Omental fat pad (tissue), 4 donors: ENCODE results near the gene KPNB1. TPM values are rescaled to one million over a fixed set of nuclear protein-coding genes. Genes with fewer than 3 reads are reported as not detected.

Experiments used
- ATAC-seq: fragments of 150-250 bp; one replicate; pipeline ENCODE4 v1.9.1; 2016; ENCODE audit warnings: mild to moderate bottlenecking, moderate library complexity; ENCODE audit not compliant: low FRiP score
- DNase-seq: peaks from one replicate; pipeline ENCODE4 v3.0.0-alpha.2; 2019; ENCODE audit warnings: low spot score
- total RNA-seq, 4 donors: library from RNA; depleted of rRNA; stranded (reverse); fragments of >200 nt; gene quantifications; one replicate each; pipeline ENCODE4 v1.1.0, GENCODE V29; 2016
- TF ChIP-seq, protein P1 (sequence below), 3 donors: fragments of 450-650 bp; IDR thresholded peaks; one replicate each; pipeline ENCODE4 v1.5.1; 2016 to 2017; ENCODE audit warnings: antibody characterized with exemption in 3 of 3, mild to moderate bottlenecking in 3 of 3, moderate library complexity in 2 of 3

Gene KPNB1
- total RNA-seq, 4 donors from 2014 or later, result 193 to 335 (median 207) TPM

- ATAC-seq (peak; percentile 42), DNase-seq (no peak)
- TF ChIP-seq, protein P1, sequence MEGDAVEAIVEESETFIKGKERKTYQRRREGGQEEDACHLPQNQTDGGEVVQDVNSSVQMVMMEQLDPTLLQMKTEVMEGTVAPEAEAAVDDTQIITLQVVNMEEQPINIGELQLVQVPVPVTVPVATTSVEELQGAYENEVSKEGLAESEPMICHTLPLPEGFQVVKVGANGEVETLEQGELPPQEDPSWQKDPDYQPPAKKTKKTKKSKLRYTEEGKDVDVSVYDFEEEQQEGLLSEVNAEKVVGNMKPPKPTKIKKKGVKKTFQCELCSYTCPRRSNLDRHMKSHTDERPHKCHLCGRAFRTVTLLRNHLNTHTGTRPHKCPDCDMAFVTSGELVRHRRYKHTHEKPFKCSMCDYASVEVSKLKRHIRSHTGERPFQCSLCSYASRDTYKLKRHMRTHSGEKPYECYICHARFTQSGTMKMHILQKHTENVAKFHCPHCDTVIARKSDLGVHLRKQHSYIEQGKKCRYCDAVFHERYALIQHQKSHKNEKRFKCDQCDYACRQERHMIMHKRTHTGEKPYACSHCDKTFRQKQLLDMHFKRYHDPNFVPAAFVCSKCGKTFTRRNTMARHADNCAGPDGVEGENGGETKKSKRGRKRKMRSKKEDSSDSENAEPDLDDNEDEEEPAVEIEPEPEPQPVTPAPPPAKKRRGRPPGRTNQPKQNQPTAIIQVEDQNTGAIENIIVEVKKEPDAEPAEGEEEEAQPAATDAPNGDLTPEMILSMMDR (IDR thresholded peaks at IDR 0.05), result no peak
Observed at GRCh38 chr17:47695429-47696376, 46.0 kb downstream of the KPNB1 start.

DNA sequence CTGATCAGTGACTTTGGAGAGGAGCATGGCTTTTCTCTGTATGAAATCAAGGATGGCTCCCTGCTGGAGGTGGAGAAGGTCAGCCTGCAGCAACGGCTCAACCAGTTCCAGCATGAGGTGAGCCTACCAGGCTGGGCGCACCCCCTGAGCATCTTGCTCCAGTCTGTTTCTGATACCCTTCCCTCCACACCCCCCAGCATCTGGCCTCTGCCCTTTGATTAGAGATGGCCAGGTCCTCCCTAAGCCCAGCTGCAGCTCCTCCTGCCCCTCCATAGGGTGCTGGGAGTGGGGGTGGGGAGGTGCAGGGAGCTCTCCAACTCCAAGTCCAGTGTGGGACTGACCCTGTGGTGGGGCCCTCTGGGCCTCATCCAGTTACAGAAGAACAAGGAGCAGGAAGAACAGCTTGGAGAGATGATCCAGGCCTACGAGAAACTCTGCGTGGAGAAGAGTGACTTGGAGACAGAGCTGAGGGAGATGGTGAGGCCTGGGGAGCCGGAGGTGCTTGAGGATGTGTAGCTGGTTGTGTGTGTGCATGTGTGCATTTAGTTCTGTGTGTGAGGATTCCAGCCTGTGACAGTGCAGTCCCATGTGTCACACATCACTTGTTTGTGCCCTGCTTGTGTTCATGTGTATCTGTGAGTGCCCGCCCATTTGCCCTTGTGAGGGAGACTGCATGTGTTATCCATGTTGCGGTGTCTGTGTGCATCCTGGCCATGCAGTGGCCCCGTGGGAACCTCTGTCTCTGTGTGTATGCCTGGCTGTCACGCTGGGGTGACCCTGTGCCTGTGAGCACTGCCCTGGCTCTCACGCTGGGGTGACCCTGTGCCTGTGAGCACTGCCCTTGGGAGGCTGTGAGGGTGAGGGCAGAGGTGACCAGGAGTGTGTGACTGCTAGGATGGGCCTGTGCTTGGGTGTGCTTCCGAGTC lies 47.3 kb downstream of the KPNB1 start:
- ATAC-seq (no peak), DNase-seq (no peak)
- TF ChIP-seq, protein P1 (IDR thresholded peaks at IDR 0.05), result no peak

GRCh38 chr17:47697906-47698711 lies 48.4 kb downstream of the KPNB1 start:
- ATAC-seq (no peak), DNase-seq (no peak)
- TF ChIP-seq, protein P1 (IDR thresholded peaks at IDR 0.05), result no peak

DNA sequence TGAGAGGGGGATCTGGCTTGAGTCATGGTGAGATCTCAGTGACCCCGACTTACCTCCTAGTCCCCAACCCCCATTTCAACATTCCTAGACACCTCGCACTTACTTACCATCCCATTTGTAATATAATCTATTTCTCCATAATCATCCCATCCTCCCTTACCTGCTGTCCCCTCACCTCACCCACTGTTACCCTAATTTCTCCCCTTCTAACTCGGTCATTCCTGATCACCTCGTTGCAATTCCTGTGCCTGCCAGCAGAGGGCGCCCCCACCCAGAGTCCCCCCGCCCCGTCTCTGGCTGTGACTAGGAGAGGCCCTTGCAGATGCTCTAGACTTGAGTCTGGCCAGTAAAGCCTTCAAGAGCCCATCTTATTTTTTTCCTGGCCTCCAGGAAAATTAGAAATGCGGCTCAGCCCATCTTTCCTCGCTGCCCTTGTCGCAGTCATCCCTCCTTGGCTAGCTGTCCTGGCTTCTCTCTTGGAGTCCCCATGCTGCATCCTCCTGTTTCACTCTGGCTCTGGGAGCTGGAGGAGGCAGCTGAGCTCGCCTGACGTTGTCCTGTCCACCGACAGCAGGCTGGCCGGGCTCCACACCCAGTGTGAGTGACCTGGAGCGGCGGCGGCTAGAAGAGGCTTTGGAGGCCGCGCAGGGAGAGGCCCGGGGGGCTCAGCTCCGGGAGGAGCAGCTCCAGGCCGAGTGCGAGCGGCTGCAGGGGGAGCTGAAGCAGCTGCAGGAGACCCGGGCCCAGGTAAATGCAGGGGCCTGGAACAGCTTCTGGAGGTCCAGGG lies 49.2 kb downstream of the KPNB1 start:
- DNase-seq, result peak; percentile 47
- TF ChIP-seq, protein P1 (IDR thresholded peaks at IDR 0.05), result peak in 1 of 3 donors; percentile 65
- no peak for ATAC-seq

DNA sequence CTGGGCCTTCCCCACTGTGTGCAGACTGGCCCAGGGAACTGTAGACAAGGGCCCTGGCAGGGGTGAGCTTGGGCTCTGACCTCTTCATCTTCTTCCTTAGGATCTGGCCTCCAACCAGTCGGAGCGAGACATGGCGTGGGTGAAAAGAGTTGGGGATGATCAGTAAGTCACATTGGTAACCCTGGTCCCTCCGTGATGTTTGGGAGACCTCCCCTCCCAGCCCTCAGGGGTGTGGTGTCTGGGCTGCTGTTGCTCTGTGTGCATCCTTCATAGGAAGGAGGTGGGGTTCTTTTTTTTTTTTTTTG lies 49.8 kb downstream of the KPNB1 start:
- no peak for ATAC-seq
- DNase-seq, result no peak
- TF ChIP-seq, protein P1 (IDR thresholded peaks at IDR 0.05), result no peak
